Coronary artery (tissue), 2 donors: ENCODE results near the gene PTBP2.
"Not testable (repeated sequence)": the region's sequence is repeated elsewhere in the genome, so short reads cannot be mapped to it uniquely, and the experiment has no call there.

Experiments
- DNase-seq: peaks from one replicate; pipeline ENCODE4 v3.0.0-alpha.2; 2017; ENCODE audit warnings: low spot score
- H3K27ac ChIP-seq, 2 donors: fragments of 200-600 bp; sonication (generic); one replicate each; pipeline ENCODE4 v1.5.1; 2016 to 2019
- H3K4me3 ChIP-seq: fragments of 200-600 bp; sonication (generic); 2 replicates; pipeline ENCODE4 v1.5.1; 2016; ENCODE audit warnings: mild to moderate bottlenecking, moderate library complexity
- TF ChIP-seq, protein P1 (sequence below): fragments of 200-600 bp; sonication (generic); IDR thresholded peaks from one replicate; pipeline ENCODE4 v1.5.1; 2019; ENCODE audit warnings: antibody characterized with exemption

PTBP2 gene

DNA sequence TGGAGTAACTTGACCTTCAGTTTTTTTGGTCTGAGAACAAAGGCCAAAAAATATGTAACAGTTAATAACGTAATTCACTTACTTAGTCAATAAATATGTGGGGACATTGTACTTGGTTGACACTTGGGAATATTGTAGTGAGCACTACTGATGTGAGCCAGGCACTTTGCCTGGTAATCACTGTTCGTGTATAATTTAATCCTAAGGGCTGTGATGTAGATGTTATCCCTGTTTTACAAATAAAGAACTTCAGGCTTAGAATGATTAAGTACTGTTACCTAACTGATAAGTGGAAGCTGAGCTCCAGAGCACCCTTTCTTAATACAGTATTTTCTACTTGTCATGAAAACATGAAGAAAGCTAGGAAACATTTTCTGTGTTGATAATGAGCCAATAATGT lies 28.0 kb downstream of the PTBP2 start:
- Histone ChIP-seq H3K4me3 (no peak overlapping the region), H3K27ac (no peak overlapping the region)
- TF ChIP-seq, protein P1, sequence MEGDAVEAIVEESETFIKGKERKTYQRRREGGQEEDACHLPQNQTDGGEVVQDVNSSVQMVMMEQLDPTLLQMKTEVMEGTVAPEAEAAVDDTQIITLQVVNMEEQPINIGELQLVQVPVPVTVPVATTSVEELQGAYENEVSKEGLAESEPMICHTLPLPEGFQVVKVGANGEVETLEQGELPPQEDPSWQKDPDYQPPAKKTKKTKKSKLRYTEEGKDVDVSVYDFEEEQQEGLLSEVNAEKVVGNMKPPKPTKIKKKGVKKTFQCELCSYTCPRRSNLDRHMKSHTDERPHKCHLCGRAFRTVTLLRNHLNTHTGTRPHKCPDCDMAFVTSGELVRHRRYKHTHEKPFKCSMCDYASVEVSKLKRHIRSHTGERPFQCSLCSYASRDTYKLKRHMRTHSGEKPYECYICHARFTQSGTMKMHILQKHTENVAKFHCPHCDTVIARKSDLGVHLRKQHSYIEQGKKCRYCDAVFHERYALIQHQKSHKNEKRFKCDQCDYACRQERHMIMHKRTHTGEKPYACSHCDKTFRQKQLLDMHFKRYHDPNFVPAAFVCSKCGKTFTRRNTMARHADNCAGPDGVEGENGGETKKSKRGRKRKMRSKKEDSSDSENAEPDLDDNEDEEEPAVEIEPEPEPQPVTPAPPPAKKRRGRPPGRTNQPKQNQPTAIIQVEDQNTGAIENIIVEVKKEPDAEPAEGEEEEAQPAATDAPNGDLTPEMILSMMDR: no peak
- DNase-seq: no peak

DNA sequence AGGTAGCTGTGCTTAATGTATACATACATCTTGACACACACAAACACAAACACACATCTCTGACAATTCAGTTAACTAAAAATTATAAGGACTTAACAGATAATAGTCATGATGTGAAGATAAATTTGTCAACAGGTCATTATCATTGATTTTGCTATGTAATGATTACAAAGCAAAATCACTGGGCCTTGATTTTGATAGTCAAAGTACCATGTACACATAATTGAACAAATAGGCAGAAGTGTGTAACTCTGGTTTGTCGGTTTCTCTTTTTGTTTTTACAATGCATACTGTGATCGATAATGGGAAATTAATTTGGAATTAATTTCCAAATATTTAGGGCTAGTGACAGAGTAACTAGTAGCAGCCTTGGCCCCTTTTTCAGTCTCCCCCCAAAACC lies 30.8 kb downstream of the PTBP2 start:
- Histone ChIP-seq H3K27ac (no peak overlapping the region), H3K4me3 (no peak overlapping the region)
- no peak for DNase-seq
- TF ChIP-seq, protein P1: no peak

DNA sequence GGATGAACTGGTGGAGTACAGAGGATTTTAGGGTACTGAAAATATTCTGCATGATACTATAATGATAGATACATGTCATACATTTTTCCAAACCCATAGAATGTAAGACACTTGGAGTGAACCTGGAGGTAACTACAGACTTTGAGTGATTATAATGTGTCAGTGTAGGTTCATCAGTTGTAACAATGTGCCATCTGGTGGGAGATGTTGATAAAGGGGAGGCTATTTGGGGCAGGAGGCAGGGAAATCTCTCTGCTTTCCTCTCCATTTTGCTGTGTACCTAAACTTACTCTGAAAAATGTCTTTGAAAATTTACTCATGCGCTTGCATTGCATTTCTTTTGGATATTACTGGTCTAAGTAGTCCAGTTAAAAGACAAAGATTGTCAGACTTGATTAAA lies 35.2 kb downstream of the PTBP2 start:
- no peak overlapping the region for H3K27ac ChIP-seq
- DNase-seq: no peak
- no peak overlapping the region for H3K4me3 ChIP-seq
- TF ChIP-seq, protein P1: no peak

DNA sequence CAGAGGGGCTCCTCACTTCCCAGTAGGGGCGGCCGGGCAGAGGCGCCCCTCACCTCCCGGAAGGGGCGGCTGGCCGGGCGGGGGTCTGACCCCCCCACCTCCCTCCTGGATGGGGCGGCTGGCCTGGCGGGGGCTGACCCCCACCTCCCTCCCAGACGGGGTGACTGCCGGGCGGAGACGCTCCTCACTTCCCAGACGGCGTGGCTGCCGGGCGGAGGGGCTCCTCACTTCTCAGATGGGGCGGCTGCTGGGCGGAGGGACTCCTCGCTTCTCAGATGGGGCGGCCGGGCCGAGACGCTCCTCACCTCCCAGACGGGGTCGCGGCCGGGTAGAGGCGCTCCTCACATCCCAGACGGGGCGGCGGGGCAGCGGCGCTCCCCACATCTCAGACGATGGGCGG lies 41.0 kb downstream of the PTBP2 start:
- not testable (repeated sequence) for DNase-seq, H3K27ac ChIP-seq, H3K4me3 ChIP-seq

DNA sequence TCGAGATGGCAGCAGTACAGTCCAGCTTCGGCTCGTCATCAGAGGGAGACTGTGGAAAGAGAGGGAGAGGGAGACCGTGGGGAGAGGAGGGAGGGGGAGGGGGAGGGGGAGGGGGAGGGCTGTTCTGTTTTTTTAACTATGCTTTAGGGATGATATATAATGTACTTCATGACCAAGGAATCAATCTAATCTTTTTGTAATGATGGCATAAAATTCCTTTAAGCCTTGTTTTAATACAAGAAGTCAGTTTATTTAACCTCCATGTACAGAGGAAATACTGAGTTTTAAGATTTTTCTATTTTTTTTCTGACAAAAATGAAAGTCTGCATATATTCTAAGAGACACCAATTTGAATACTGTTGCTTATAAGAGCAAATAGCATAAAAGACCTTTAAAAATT lies 41.9 kb downstream of the PTBP2 start:
- H3K27ac ChIP-seq: no peak overlapping the region
- TF ChIP-seq, protein P1: no peak
- H3K4me3 ChIP-seq: no peak overlapping the region
- DNase-seq: no peak

DNA sequence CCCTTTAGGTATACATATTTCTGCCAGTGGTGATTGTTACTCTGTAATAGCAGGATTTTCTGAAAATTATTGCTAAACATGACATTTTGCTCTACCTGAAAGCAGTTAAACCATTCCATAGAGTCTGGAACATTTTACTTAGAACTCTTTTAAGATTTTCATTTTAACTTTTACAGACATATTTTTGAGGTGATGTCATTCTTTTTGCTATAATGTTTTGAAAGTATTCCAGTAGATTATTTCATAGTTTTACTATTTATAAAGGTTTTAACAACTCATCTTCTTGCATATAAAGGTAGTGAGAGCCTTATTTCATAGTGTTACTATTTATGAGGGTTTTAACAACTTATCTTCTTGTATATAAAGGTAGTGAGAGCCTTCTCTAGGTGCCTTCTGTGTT lies 42.9 kb downstream of the PTBP2 start:
- DNase-seq: no peak
- H3K4me3 ChIP-seq: no peak overlapping the region

DNA sequence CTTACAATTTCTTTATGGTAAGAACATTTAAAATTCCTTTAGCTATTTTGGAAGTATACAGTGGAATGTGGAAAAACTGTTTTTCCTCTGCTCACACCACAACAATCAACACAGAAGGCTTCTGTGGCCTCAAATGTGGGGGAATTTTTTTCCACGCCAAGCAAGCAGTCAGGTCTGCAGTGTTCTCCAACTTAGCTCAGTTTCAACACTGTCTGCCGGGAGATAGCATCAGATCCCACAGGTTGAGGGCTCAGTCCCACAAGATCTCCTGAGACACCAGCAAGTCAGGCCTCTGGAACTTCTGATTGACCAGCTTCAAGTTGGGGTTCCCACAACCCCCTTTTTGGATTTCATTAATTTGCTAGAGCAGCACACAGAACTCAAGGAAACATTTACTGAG lies 50.3 kb downstream of the PTBP2 start:
- DNase-seq: no peak
- TF ChIP-seq, protein P1: no peak
- H3K27ac ChIP-seq: no peak overlapping the region
- no peak overlapping the region for H3K4me3 ChIP-seq

More for the DNA sequence above, 42.9 kb downstream of the PTBP2 start:
- TF ChIP-seq, protein P1: no peak
- no peak overlapping the region for H3K27ac ChIP-seq

DNA sequence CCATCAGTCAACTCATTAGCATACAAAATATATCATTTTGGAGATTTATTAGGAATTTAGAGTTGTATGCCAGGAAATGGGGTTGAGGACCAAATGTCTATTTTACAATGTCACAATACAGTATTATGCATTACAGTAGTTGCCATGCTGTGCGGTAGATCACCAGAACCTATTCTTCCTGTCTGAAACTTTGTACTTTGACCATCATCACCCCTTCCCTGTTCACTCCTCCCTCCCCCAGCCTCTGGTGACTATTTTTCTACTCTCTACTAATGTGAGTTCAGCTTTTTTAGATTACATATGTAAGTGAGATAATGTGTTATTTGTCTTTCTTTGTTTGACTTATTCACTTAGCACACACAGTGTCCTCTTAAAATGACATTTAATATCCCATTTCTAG lies 50.8 kb downstream of the PTBP2 start:
- DNase-seq: no peak
- H3K27ac ChIP-seq: no peak overlapping the region
- TF ChIP-seq, protein P1: no peak
- no peak overlapping the region for H3K4me3 ChIP-seq
